ENCODE data around the gene PFKL. TPM values are rescaled to one million over a fixed set of nuclear protein-coding genes. Genes with fewer than 3 reads are reported as not detected.
"Not testable (repeated sequence)": the region's sequence is repeated elsewhere in the genome, so short reads cannot be mapped to it uniquely, and the experiment has no call there.

PFKL gene
- total and polyA plus RNA-seq, 2 experiments from 2014 or later, result 199 to 239 TPM

- no peak for TF ChIP-seq EZH2 (IDR thresholded peaks at IDR 0.05; ENCODE audit: insufficient read depth, poor library complexity, severe bottlenecking)
- TF ChIP-seq EZH2phosphoT487 (IDR thresholded peaks at IDR 0.05; ENCODE audit: insufficient read depth, low read depth), result no peak
- H3K9me2 ChIP-seq (ENCODE audit: insufficient read depth), result no peaks in the 10 kb centered on the region
- in situ Hi-C loops (cut with MboI), result no loop called here
- no peak overlapping the region for H3K27ac ChIP-seq
- H3F3A ChIP-seq (ENCODE audit: insufficient read depth), result no peaks in the 10 kb centered on the region
- H3K4me2 ChIP-seq (ENCODE audit: unreplicated experiment), result no peak overlapping the region
- no peaks in the 10 kb centered on the region for H3K36me3 ChIP-seq (ENCODE audit: low read depth)
- no peak overlapping the region for H2AFZ ChIP-seq
- H4K20me1 ChIP-seq (ENCODE audit: insufficient read depth), result no peaks in the 10 kb centered on the region
- H3K27me3 ChIP-seq (replicated peaks; ENCODE audit: insufficient read depth), result 0 out of 2 replicates have a peak, but pooled peaks cover 3% of the 10 kb centered on the region
- no peaks in the 10 kb centered on the region for H3K79me2 ChIP-seq (ENCODE audit: insufficient read depth)
- H3K9me3 ChIP-seq (ENCODE audit: low read depth), result no peaks in the 10 kb centered on the region
- DNase-seq, result no peak
- H3K4me3 ChIP-seq, result no peak overlapping the region
- H3K4me1 ChIP-seq (ENCODE audit: insufficient read depth), result no peaks in the 10 kb centered on the region
- no peak overlapping the region for H3K9ac ChIP-seq
- WGBS, 2 experiments (ENCODE audit: low coverage in 1 of 2, low lambda C conversion rate in 2 of 2, missing lambda C conversion rate in 2 of 2), result 74 to 76% methylated on average over 9 of the region's 9 CpGs
Observed at GRCh38 chr21:44282370-44282769, 17.5 kb upstream of the PFKL start.

- 52 to 57% methylated on average over 11 of the region's 11 CpGs for WGBS, 2 experiments (ENCODE audit: low coverage in 1 of 2, low lambda C conversion rate in 2 of 2, missing lambda C conversion rate in 2 of 2)
- not testable (repeated sequence) for H3K4me1 ChIP-seq (ENCODE audit: insufficient read depth); H3K4me2 ChIP-seq (ENCODE audit: unreplicated experiment)
Observed at GRCh38 chr21:44283211-44283785, 16.6 kb upstream of the PFKL start.

GRCh38 chr21:44283948-44284347 lies 15.9 kb upstream of the PFKL start:
- in situ Hi-C loops (cut with MboI), result no loop called here
- no peaks in the 10 kb centered on the region for H3K4me1 ChIP-seq (ENCODE audit: insufficient read depth)
- 80 to 81% methylated on average over 10 to 11 of the region's 11 CpGs for WGBS, 2 experiments (ENCODE audit: low coverage in 1 of 2, low lambda C conversion rate in 2 of 2, missing lambda C conversion rate in 2 of 2)

More at GRCh38 chr21:44283211-44283785, 16.6 kb upstream of the PFKL start:
- H3K9ac ChIP-seq; H3K9me3 ChIP-seq (ENCODE audit: low read depth); in situ Hi-C loops (cut with MboI); H3K79me2 ChIP-seq (ENCODE audit: insufficient read depth); DNase-seq; H4K20me1 ChIP-seq (ENCODE audit: insufficient read depth); H3K36me3 ChIP-seq (ENCODE audit: low read depth); H3K27ac ChIP-seq; H3K4me3 ChIP-seq; H3K27me3 ChIP-seq (replicated peaks; ENCODE audit: insufficient read depth); H3F3A ChIP-seq (ENCODE audit: insufficient read depth); H3K9me2 ChIP-seq (ENCODE audit: insufficient read depth); H2AFZ ChIP-seq: not testable (repeated sequence)

DNA sequence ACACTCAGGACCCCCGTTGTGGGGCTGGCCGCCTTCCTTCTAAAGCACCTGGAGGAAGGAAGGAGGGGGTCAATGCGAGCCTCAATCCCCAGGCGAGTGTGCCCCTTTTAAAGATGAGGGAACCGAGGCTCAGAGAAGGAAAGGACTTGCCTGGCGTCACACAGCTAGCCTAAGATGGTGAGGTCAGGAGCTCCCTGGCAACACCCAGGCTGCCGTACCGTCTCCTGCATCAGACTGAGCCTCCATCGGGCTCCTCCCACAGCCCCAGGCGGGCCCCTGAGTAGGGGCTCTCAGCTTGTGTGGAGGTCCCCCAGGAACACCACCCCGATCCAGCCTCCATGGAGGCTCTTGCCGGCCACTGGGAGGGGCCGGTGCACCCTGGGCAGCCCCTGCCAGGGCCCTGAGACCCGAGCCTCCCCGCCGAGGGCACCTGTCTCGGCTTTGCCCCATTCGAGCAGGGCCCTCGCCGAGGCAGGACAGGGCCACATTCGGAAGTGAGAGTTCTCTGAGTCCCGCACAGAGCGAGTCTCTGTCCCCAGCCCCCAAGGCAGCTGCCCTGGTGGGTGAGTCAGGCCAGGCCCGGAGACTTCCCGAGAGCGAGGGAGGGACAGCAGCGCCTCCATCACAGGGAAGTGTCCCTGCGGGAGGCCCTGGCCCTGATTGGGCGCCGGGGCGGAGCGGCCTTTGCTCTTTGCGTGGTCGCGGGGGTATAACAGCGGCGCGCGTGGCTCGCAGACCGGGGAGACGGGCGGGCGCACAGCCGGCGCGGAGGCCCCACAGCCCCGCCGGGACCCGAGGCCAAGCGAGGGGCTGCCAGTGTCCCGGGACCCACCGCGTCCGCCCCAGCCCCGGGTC lies 14.5 kb upstream of the PFKL start, which contains the start of gene AIRE:
Gene AIRE (plus strand): TSS at position 739 of the 855 bp plus-strand sequence. CDS start 131 bp downstream, outside the sequence.
- Histone ChIP-seq H3K27me3 (replicated peaks; ENCODE audit: insufficient read depth) (no peaks in the 10 kb centered on the region), H3K4me3 (peak within 1 kb of the TSS; percentile 53; the same call in 1 of the 2 replicates), H3K79me2 (ENCODE audit: insufficient read depth) (no peaks in the 10 kb centered on the region), H3K4me2 (ENCODE audit: unreplicated experiment) (peak within 1 kb of the TSS; percentile 54), H3K9me3 (ENCODE audit: low read depth) (no peaks in the 10 kb centered on the region), H3K4me1 (ENCODE audit: insufficient read depth) (no peaks in the 10 kb centered on the region), H3K27ac (no peak within 1 kb of the TSS), H3F3A (ENCODE audit: insufficient read depth) (no peaks in the 10 kb centered on the region), H2AFZ (peak within 1 kb of the TSS; percentile 57), H3K36me3 (ENCODE audit: low read depth) (no peaks in the 10 kb centered on the region), H3K9ac (no peak within 1 kb of the TSS), H4K20me1 (ENCODE audit: insufficient read depth) (no peaks in the 10 kb centered on the region), H3K9me2 (ENCODE audit: insufficient read depth) (no peaks in the 10 kb centered on the region)
- peak; percentile 67 for DNase-seq
- in situ Hi-C loops (cut with MboI), result no loop called here
- TF ChIP-seq EZH2 (IDR thresholded peaks at IDR 0.05; ENCODE audit: insufficient read depth, poor library complexity, severe bottlenecking) (no peak), EZH2phosphoT487 (IDR thresholded peaks at IDR 0.05; ENCODE audit: insufficient read depth, low read depth) (no peak)
- 27 to 29% methylated on average over 43 to 44 of the region's 56 CpGs for WGBS, 2 experiments (ENCODE audit: low coverage in 1 of 2, low lambda C conversion rate in 2 of 2, missing lambda C conversion rate in 2 of 2)

More at GRCh38 chr21:44283948-44284347, 15.9 kb upstream of the PFKL start:
- no peaks in the 10 kb centered on the region for H3K9me3 ChIP-seq (ENCODE audit: low read depth)
- H3K79me2 ChIP-seq (ENCODE audit: insufficient read depth), result no peaks in the 10 kb centered on the region
- H3K27me3 ChIP-seq (replicated peaks; ENCODE audit: insufficient read depth), result no peaks in the 10 kb centered on the region
- H3K9ac ChIP-seq, result no peak overlapping the region
- no peaks in the 10 kb centered on the region for H3K9me2 ChIP-seq (ENCODE audit: insufficient read depth)
- H3K4me3 ChIP-seq, result no peak overlapping the region
- H4K20me1 ChIP-seq (ENCODE audit: insufficient read depth), result no peaks in the 10 kb centered on the region
- no peak overlapping the region for H3K4me2 ChIP-seq (ENCODE audit: unreplicated experiment)
- no peaks in the 10 kb centered on the region for H3K36me3 ChIP-seq (ENCODE audit: low read depth)
- no peak for DNase-seq
- H3K27ac ChIP-seq, result no peak overlapping the region
- no peak overlapping the region for H2AFZ ChIP-seq
- TF ChIP-seq EZH2 (IDR thresholded peaks at IDR 0.05; ENCODE audit: insufficient read depth, poor library complexity, severe bottlenecking) (no peak), EZH2phosphoT487 (IDR thresholded peaks at IDR 0.05; ENCODE audit: insufficient read depth, low read depth) (no peak)
- no peaks in the 10 kb centered on the region for H3F3A ChIP-seq (ENCODE audit: insufficient read depth)
